Thyroid gland (tissue), 4 donors: ENCODE results near the gene RALGDS.

Source experiments
- POLR2A ChIP-seq, 2 donors: fragments of 450-650 bp; IDR thresholded peaks; one replicate each; pipeline ENCODE4 v1.6.1; 2017; ENCODE audit warnings: antibody characterized with exemption in 2 of 2, mild to moderate bottlenecking in 2 of 2, moderate library complexity in 1 of 2
- TF ChIP-seq, protein P1 (sequence below), 6 experiments: fragments of 200-600 bp in 3 of 6; fragments of 450-650 bp in 3 of 6; sonication (generic) in 3 of 6; IDR thresholded peaks; one replicate each; pipeline ENCODE4 v1.5.1; 2016 to 2019; ENCODE audit warnings: antibody characterized with exemption in 6 of 6, mild to moderate bottlenecking in 2 of 6, inconsistent platforms in 1 of 6, moderate library complexity in 1 of 6

DNA sequence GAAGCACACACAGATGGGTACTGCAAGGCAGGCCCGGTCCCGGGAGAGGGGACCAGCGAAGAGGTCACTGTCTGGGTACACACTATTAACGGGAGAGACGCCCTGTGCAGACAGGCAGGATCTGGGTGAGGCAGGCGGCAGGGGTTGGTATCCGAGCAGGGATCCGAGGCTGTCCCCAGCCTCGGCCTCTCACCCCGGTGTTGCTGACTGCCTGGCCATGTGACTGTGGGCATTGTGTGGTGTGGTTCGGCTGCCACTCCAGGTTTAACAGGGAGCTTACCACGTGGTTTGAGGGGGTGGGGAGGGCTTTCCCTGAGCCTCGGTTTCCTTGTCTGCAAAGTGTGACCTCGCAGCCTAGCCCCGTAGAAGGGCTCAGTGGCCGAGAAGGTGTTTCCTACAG, 11.1 kb upstream of the RALGDS start:
- TF ChIP-seq POLR2A (IDR thresholded peaks at IDR 0.05): no peak
- TF ChIP-seq, protein P1, sequence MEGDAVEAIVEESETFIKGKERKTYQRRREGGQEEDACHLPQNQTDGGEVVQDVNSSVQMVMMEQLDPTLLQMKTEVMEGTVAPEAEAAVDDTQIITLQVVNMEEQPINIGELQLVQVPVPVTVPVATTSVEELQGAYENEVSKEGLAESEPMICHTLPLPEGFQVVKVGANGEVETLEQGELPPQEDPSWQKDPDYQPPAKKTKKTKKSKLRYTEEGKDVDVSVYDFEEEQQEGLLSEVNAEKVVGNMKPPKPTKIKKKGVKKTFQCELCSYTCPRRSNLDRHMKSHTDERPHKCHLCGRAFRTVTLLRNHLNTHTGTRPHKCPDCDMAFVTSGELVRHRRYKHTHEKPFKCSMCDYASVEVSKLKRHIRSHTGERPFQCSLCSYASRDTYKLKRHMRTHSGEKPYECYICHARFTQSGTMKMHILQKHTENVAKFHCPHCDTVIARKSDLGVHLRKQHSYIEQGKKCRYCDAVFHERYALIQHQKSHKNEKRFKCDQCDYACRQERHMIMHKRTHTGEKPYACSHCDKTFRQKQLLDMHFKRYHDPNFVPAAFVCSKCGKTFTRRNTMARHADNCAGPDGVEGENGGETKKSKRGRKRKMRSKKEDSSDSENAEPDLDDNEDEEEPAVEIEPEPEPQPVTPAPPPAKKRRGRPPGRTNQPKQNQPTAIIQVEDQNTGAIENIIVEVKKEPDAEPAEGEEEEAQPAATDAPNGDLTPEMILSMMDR (IDR thresholded peaks at IDR 0.05): no peak
